Measurements from ENCODE around the gene PLEKHA7.

PLEKHA7 gene

DNA sequence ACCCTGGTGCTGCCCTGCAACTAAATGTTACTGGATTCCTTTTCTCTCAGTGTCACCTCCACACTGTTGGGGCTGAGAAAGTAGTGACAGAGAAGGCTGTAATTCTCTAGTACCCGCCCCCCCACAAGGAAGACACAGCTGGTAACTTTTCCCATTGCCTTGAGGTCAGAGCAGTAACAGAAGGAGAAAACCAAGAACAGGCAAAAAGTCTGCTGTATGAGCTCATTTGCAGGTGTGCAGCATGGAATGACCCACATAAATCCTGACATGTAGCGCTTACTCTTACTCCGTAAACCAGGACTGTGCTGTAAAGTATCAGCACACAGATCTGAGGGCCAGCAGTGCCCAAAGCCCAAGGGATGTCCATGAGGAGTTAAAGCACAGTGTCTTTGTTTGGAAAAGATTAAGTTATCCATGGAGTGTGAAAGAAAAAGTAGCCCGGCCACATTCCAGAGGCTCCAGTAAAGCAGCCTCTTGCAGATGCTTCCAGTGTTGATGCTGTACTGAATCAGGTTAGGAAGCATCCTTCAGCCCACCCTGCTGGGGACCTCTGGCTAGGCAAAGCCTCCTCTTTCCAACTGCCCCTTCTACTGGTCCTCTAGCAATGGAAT lies 120.7 kb downstream of the PLEKHA7 start:
- TF ChIP-seq, protein P1, sequence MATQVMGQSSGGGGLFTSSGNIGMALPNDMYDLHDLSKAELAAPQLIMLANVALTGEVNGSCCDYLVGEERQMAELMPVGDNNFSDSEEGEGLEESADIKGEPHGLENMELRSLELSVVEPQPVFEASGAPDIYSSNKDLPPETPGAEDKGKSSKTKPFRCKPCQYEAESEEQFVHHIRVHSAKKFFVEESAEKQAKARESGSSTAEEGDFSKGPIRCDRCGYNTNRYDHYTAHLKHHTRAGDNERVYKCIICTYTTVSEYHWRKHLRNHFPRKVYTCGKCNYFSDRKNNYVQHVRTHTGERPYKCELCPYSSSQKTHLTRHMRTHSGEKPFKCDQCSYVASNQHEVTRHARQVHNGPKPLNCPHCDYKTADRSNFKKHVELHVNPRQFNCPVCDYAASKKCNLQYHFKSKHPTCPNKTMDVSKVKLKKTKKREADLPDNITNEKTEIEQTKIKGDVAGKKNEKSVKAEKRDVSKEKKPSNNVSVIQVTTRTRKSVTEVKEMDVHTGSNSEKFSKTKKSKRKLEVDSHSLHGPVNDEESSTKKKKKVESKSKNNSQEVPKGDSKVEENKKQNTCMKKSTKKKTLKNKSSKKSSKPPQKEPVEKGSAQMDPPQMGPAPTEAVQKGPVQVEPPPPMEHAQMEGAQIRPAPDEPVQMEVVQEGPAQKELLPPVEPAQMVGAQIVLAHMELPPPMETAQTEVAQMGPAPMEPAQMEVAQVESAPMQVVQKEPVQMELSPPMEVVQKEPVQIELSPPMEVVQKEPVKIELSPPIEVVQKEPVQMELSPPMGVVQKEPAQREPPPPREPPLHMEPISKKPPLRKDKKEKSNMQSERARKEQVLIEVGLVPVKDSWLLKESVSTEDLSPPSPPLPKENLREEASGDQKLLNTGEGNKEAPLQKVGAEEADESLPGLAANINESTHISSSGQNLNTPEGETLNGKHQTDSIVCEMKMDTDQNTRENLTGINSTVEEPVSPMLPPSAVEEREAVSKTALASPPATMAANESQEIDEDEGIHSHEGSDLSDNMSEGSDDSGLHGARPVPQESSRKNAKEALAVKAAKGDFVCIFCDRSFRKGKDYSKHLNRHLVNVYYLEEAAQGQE (IDR thresholded peaks at IDR 0.05; ENCODE audit: insufficient read depth in 1 of 2, low read depth in 2 of 2, low read length in 2 of 2) = no peak
- TF ChIP-seq POLR2AphosphoS5 (IDR thresholded peaks at IDR 0.05; ENCODE audit: low read depth, low read length) (no peak), TAF1 (IDR thresholded peaks at IDR 0.05; ENCODE audit: borderline replicate concordance, insufficient read depth, low read length) (no peak), SIN3A (IDR thresholded peaks at IDR 0.05; ENCODE audit: borderline replicate concordance, insufficient read depth, low read length) (no peak), FOXP2 (optimal IDR thresholded peaks at IDR 0.05; ENCODE audit: borderline replicate concordance, extremely low read depth, extremely low read length, insufficient read depth) (no peak)

DNA sequence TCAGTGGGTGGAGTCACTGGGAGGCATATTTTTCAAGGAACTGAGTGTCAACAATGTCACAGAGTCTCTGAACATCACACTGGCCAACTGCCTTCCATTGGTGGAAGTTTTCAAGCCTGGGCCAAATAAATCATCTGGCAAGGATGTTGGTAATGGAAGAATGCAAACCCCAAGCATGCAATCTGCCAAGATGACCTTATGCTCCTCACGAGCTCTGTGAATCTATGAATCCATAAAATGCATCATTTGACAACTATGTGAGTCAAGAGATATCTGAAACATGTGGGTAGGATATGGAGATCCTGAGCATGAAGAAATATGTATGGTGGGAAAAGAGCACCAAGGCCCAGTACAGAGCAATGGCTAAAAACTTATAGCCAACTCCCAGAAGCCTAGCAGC lies 122.2 kb downstream of the PLEKHA7 start:
- TF ChIP-seq TAF1 (IDR thresholded peaks at IDR 0.05; ENCODE audit: borderline replicate concordance, insufficient read depth, low read length) (no peak), FOXP2 (optimal IDR thresholded peaks at IDR 0.05; ENCODE audit: borderline replicate concordance, extremely low read depth, extremely low read length, insufficient read depth) (no peak), POLR2AphosphoS5 (IDR thresholded peaks at IDR 0.05; ENCODE audit: low read depth, low read length) (no peak), SIN3A (IDR thresholded peaks at IDR 0.05; ENCODE audit: borderline replicate concordance, insufficient read depth, low read length) (no peak)
- TF ChIP-seq, protein P1 (IDR thresholded peaks at IDR 0.05; ENCODE audit: insufficient read depth in 1 of 2, low read depth in 2 of 2, low read length in 2 of 2) = no peak

DNA sequence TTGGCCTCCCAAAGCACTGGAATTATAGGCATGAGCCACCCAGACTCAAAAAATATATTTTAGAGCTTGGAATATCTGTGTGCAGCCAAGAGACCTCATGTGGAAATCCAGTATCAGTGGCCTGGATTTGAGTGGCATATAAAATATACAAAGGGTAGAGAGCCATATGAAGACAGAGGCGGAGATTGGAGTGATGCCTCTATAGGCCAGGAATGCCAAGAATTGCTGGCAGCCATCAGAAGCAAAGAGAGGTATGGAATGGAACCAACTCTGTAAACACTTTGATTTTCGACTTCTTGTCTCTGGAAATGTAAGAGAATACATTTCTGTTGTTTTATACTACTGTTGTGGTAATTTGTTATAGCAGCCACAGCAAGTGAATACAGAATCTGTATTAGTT lies 123.0 kb downstream of the PLEKHA7 start:
- TF ChIP-seq POLR2AphosphoS5 (IDR thresholded peaks at IDR 0.05; ENCODE audit: low read depth, low read length) (no peak), FOXP2 (optimal IDR thresholded peaks at IDR 0.05; ENCODE audit: borderline replicate concordance, extremely low read depth, extremely low read length, insufficient read depth) (no peak), SIN3A (IDR thresholded peaks at IDR 0.05; ENCODE audit: borderline replicate concordance, insufficient read depth, low read length) (no peak)

DNA sequence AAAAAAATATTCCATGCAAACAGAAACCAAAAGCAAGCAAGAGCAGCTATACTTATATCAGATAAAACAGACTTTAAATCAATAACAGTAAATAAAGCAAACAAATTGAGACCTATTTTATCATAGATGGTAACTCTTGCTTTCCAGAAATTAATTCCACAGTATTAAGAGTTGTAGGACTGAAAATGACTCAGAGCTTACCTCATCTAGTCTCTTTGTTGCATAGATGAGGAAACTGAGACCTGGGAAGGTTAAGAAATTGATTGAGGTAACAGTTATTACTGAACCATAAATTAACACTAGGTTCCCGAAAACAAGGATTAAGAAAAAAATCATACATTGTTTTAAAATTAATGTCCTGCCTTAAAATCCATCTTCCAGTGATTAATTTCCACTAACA lies 123.8 kb downstream of the PLEKHA7 start:
- TF ChIP-seq SIN3A (IDR thresholded peaks at IDR 0.05; ENCODE audit: borderline replicate concordance, insufficient read depth, low read length) (no peak), POLR2AphosphoS5 (IDR thresholded peaks at IDR 0.05; ENCODE audit: low read depth, low read length) (no peak), FOXP2 (optimal IDR thresholded peaks at IDR 0.05; ENCODE audit: borderline replicate concordance, extremely low read depth, extremely low read length, insufficient read depth) (no peak), TAF1 (IDR thresholded peaks at IDR 0.05; ENCODE audit: borderline replicate concordance, insufficient read depth, low read length) (no peak)
- TF ChIP-seq, protein P1 (IDR thresholded peaks at IDR 0.05; ENCODE audit: insufficient read depth in 1 of 2, low read depth in 2 of 2, low read length in 2 of 2) = no peak

DNA sequence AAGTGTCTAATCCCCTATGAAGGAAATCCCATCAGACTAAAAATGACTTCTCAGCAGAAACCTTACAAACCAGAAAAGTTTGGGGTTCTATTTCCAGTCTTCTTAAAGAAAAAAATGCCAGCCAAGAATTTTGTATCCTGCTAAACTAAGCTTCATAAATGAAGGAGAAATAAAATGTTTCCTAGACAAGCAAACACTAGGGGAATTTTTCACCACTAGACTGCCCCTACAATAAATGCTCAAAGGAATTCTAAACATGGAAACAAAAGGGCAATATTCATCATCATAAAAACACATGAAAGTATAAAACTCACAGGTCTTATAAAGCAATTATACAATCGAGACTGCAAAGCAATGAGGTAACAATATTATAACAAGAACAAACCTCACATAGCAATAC lies 124.3 kb downstream of the PLEKHA7 start:
- TF ChIP-seq, protein P1 (IDR thresholded peaks at IDR 0.05; ENCODE audit: insufficient read depth in 1 of 2, low read depth in 2 of 2, low read length in 2 of 2) = no peak
- TF ChIP-seq TAF1 (IDR thresholded peaks at IDR 0.05; ENCODE audit: borderline replicate concordance, insufficient read depth, low read length) = no peak
- TF ChIP-seq POLR2AphosphoS5 (IDR thresholded peaks at IDR 0.05; ENCODE audit: low read depth, low read length) = no peak
- TF ChIP-seq FOXP2 (optimal IDR thresholded peaks at IDR 0.05; ENCODE audit: borderline replicate concordance, extremely low read depth, extremely low read length, insufficient read depth) = no peak
- TF ChIP-seq SIN3A (IDR thresholded peaks at IDR 0.05; ENCODE audit: borderline replicate concordance, insufficient read depth, low read length) = no peak

All from PFSK-1 (cell line).